Tibial nerve (tissue), 4 donors: ENCODE data around the gene UNC119. TPM values are rescaled to one million over a fixed set of nuclear protein-coding genes. Genes with fewer than 3 reads are reported as not detected.

ENCODE experiments used
- DNase-seq, 2 donors: peaks; one replicate each; pipeline ENCODE4 v3.0.0-alpha.2; 2019; ENCODE audit warnings: low spot score in 2 of 2
- H3K27ac ChIP-seq, 4 donors: fragments of 200-600 bp; sonication (generic) in 3 of 4; one replicate each; pipeline ENCODE4 v1.5.1; 2017 to 2019; ENCODE audit warnings: mild to moderate bottlenecking in 1 of 4
- H3K27me3 ChIP-seq, 2 donors: fragments of 200-600 bp; sonication (generic) in 1 of 2; one replicate each; pipeline versions ENCODE4 v1.5.1 to v1.6.0; 2017 to 2019
- H3K36me3 ChIP-seq, 3 donors: fragments of 200-600 bp; sonication (generic); one replicate each; pipeline ENCODE4 v1.5.1; 2018 to 2019
- H3K4me1 ChIP-seq, 4 donors: fragments of 200-600 bp; sonication (generic) in 3 of 4; one replicate each; pipeline ENCODE4 v1.5.1; 2017 to 2019
- H3K4me3 ChIP-seq, 4 donors: fragments of 200-600 bp; sonication (generic) in 3 of 4; one replicate each; pipeline ENCODE4 v1.5.1; 2017 to 2019; ENCODE audit warnings: mild to moderate bottlenecking in 1 of 4, moderate library complexity in 1 of 4
- H3K9me3 ChIP-seq, 4 donors: fragments of 200-600 bp; sonication (generic) in 3 of 4; one replicate each; pipeline ENCODE4 v1.5.1; 2017 to 2019
- CTCF ChIP-seq, 5 experiments: fragments of 200-600 bp in 3 of 5; fragments of 450-650 bp in 2 of 5; sonication (generic) in 3 of 5; IDR thresholded peaks; one replicate each; pipeline ENCODE4 v1.5.1; 2016 to 2019; ENCODE audit warnings: antibody characterized with exemption in 5 of 5, mild to moderate bottlenecking in 3 of 5, moderate library complexity in 2 of 5
- EP300 ChIP-seq, 2 donors: sonication (generic); formaldehyde crosslinking; IDR thresholded peaks; one replicate each; pipeline ENCODE4 v1.6.1; 2017; ENCODE audit warnings: antibody characterized with exemption in 2 of 2, mild to moderate bottlenecking in 1 of 2
- POLR2A ChIP-seq, 2 donors: fragments of 450-650 bp; IDR thresholded peaks; one replicate each; pipeline ENCODE4 v1.6.1; 2017; ENCODE audit warnings: antibody characterized with exemption in 2 of 2, mild to moderate bottlenecking in 2 of 2, moderate library complexity in 2 of 2
- WGBS, 2 donors: methylation state at CpG; one replicate each; pipeline ENCODE4 v1.1.5; 2018; 5-methylcytosine and 5-hydroxymethylcytosine counted together
- total RNA-seq, 4 donors: library from RNA; depleted of rRNA; stranded (reverse); fragments of >200 nt; gene quantifications; one replicate each; pipeline ENCODE4 v1.1.0, GENCODE V29; 2016

The UNC119 gene
- total RNA-seq, 4 donors from 2014 or later, result 20.5 to 30.0 (median 22.4) TPM

- Histone ChIP-seq H3K4me1 (peaks cover 0 to 4% (median 0%) of the 10 kb centered on the region in 4 donors), H3K27me3 (peaks cover 0 to 59% of the 10 kb centered on the region in 2 donors), H3K4me3 (no peak overlapping the region), H3K27ac (no peak overlapping the region), H3K9me3 (no peaks in the 10 kb centered on the region), H3K36me3 (no peaks in the 10 kb centered on the region)
- no peak for DNase-seq
- TF ChIP-seq CTCF (IDR thresholded peaks at IDR 0.05), result no peak
- no peak for TF ChIP-seq EP300 (IDR thresholded peaks at IDR 0.05)
- no peak for TF ChIP-seq POLR2A (IDR thresholded peaks at IDR 0.05)
- WGBS, 2 donors, result 71 to 73% methylated on average over 12 to 14 of the region's 14 CpGs
Measured at GRCh38 chr17:28506763-28507487, 45.5 kb downstream of the UNC119 start.

- no peaks in the 10 kb centered on the region for H3K36me3 ChIP-seq
- TF ChIP-seq CTCF (IDR thresholded peaks at IDR 0.05), result no peak
- no peak for TF ChIP-seq POLR2A (IDR thresholded peaks at IDR 0.05)
- TF ChIP-seq EP300 (IDR thresholded peaks at IDR 0.05), result no peak
- H3K4me3 ChIP-seq, result no peak within 1 kb of the TSS
- no peak within 1 kb of the TSS for H3K27ac ChIP-seq
- peaks cover 0 to 4% (median 0%) of the 10 kb centered on the region in 4 donors for H3K4me1 ChIP-seq
- H3K9me3 ChIP-seq, result no peaks in the 10 kb centered on the region
- WGBS, 2 donors, result 78 to 82% methylated on average over 20 to 28 of the region's 28 CpGs
- peaks cover 0 to 51% of the 10 kb centered on the region in 2 donors for H3K27me3 ChIP-seq
- no peak for DNase-seq
Measured at GRCh38 chr17:28505986-28506665, 46.3 kb downstream of the UNC119 start, which contains the start of gene FOXN1. TSS of gene FOXN1 (plus strand) at chr17:28506348. CDS start at chr17:28523970, 17,622 bp downstream.

- TF ChIP-seq POLR2A (IDR thresholded peaks at IDR 0.05), result no peak
- TF ChIP-seq CTCF (IDR thresholded peaks at IDR 0.05), result no peak
- TF ChIP-seq EP300 (IDR thresholded peaks at IDR 0.05), result no peak
- DNase-seq, result no peak
- Histone ChIP-seq H3K27ac (no peak overlapping the region), H3K4me1 (peaks cover 0 to 4% (median 0%) of the 10 kb centered on the region in 4 donors), H3K4me3 (no peak overlapping the region), H3K36me3 (no peaks in the 10 kb centered on the region), H3K9me3 (no peaks in the 10 kb centered on the region), H3K27me3 (peaks cover 0 to 40% of the 10 kb centered on the region in 2 donors)
- WGBS, 2 donors, result 57 to 67% methylated on average over 3 of the region's 3 CpGs
Measured at GRCh38 chr17:28503420-28503819, 49.0 kb downstream of the UNC119 start.

- peaks cover 0 to 22% of the 10 kb centered on the region in 2 donors for H3K27me3 ChIP-seq
- DNase-seq, result no peak
- WGBS, 2 donors, result 79 to 80% methylated on average over 2 to 3 of the region's 3 CpGs
- H3K27ac ChIP-seq, result no peak overlapping the region
- H3K36me3 ChIP-seq, result no peaks in the 10 kb centered on the region
- H3K4me1 ChIP-seq, result no peaks in the 10 kb centered on the region
- TF ChIP-seq CTCF (IDR thresholded peaks at IDR 0.05), result no peak
- no peak for TF ChIP-seq POLR2A (IDR thresholded peaks at IDR 0.05)
- no peak for TF ChIP-seq EP300 (IDR thresholded peaks at IDR 0.05)
- no peak overlapping the region for H3K4me3 ChIP-seq
- H3K9me3 ChIP-seq, result no peaks in the 10 kb centered on the region
Measured at GRCh38 chr17:28501421-28502284, 50.8 kb downstream of the UNC119 start.
